Prostate gland (tissue), 2 donors: Measurements from ENCODE around the gene ODAPH.

Experiments used
- CTCF ChIP-seq, 4 experiments: fragments of 200-600 bp in 2 of 4; fragments of 450-650 bp in 2 of 4; sonication (generic) in 2 of 4; IDR thresholded peaks; 1 replicate in 3 of 4; 2 replicates in 1 of 4; pipeline ENCODE4 v1.5.1; 2016 to 2019; ENCODE audit warnings: antibody characterized with exemption in 4 of 4, mild to moderate bottlenecking in 2 of 4, moderate library complexity in 2 of 4
- POLR2A ChIP-seq: fragments of 450-650 bp; IDR thresholded peaks from one replicate; pipeline ENCODE4 v1.6.1; 2016; ENCODE audit warnings: antibody characterized with exemption, mild to moderate bottlenecking
- POLR2AphosphoS5 ChIP-seq: sonication (generic); formaldehyde crosslinking; IDR thresholded peaks from one replicate; pipeline ENCODE4 v1.6.1; 2017; ENCODE audit warnings: antibody characterized with exemption

GRCh38 chr4:75596061-75596460 lies 40.2 kb downstream of the ODAPH start:
- TF ChIP-seq POLR2A (no peak), CTCF (IDR thresholded peaks at IDR 0.05) (no peak), POLR2AphosphoS5 (no peak)
